GM23248 (cell line): ENCODE measurements around the gene RIMS1.

ENCODE experiments used
- EZH2 ChIP-seq: fragments of 200-600 bp; sonication (generic); IDR thresholded peaks from 2 replicates; pipeline ENCODE4 v1.6.1; 2018; ENCODE audit warnings: antibody characterized with exemption, mild to moderate bottlenecking; ENCODE audit not compliant: insufficient read depth, poor library complexity, severe bottlenecking
- EZH2phosphoT487 ChIP-seq: fragments of 200-600 bp; sonication (generic); IDR thresholded peaks from 2 replicates; pipeline ENCODE4 v1.6.1; 2018; ENCODE audit warnings: antibody characterized with exemption, moderate library complexity, mild to moderate bottlenecking, low read depth; ENCODE audit not compliant: insufficient read depth

DNA sequence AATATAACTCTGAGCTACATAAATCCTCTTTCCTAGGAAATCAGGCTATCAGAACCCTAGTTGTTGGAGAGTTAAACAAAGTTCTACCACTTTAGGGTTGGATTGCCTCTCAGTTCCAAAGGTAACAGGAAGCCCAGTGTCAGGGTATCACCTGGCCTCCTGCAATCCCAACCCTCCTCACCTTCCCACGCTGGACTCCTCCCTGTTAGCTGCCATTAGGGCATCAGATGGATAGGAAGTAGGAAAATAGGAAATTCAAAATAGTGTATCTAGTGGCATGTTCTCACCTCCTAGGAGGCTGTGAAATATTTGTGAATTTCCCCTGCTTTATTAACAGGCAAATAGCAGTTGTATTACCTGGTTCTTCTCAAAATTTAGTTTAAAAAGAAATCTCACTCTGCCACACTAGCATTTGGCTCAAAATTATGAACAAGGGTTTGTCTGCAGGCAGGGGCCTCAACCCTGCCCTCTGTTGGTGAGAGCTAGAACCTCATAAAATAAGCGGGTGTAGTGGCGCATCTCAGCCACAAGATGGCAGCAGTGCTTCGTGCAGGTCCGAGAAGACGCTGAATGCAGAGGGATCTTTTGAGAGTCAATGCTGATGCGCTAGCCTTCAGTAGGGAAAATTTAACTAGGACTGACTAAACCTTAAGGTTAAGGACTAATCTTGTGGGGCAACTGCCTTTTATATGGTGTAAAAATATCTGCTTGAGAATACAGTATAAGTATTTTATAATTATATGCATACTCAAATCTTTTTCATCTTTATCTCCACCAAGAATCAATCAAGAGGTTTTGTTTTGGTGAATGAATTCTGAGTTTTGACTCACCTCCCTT lies 525.7 kb downstream of the RIMS1 start:
- no peak for TF ChIP-seq EZH2
- TF ChIP-seq EZH2phosphoT487: no peak
